ENCODE measurements around the gene MRPS22. TPM values are rescaled to one million over a fixed set of nuclear protein-coding genes. Genes with fewer than 3 reads are reported as not detected.
"Not testable (repeated sequence)": the region's sequence is repeated elsewhere in the genome, so short reads cannot be mapped to it uniquely, and the experiment has no call there.

Gene MRPS22
- total RNA-seq, 1 experiment from 2014 or later = 45.7 TPM

- H3T11ph ChIP-seq (ENCODE audit: low read length) = no peak overlapping the region
- no peak overlapping the region for H3K4ac ChIP-seq (ENCODE audit: low read depth, low read length)
- no peak overlapping the region for H2BK5ac ChIP-seq (ENCODE audit: insufficient read length, low read length)
- no peak overlapping the region for H3K4me3 Mint-ChIP-seq
- H2BK20ac ChIP-seq (ENCODE audit: low read depth, low read length, poor library complexity, severe bottlenecking) = no peak overlapping the region
- no peak for TF ChIP-seq CTCF (conservative IDR thresholded peaks at IDR 0.05)
- H3K27ac ChIP-seq (ENCODE audit: insufficient read length, low read depth, low read length) = no peak overlapping the region
- H3K27me3 Mint-ChIP-seq (ENCODE audit: low read depth) = peaks cover 77% of the 10 kb centered on the region
- H3K36me3 Mint-ChIP-seq (ENCODE audit: insufficient read depth in 1 of 3, low read depth in 3 of 3) = no peaks in the 10 kb centered on the region
- no peak overlapping the region for H3K9ac ChIP-seq (ENCODE audit: extremely low read depth, insufficient read length, low read length)
- no peak overlapping the region for H4K5ac ChIP-seq (ENCODE audit: insufficient read length, low read depth, low read length)
- H4K8ac ChIP-seq (replicated peaks; ENCODE audit: insufficient read length, low read depth, low read length) = no peak overlapping the region
- no CpG with 5 or more reads among the region's 2 CpGs for WGBS (ENCODE audit: extremely low coverage, insufficient read length, low lambda C conversion rate)
- no peaks in the 10 kb centered on the region for H3K23me2 ChIP-seq (ENCODE audit: insufficient read length, low read depth, low read length, poor library complexity, severe bottlenecking)
- no peak overlapping the region for H2BK120ac ChIP-seq (ENCODE audit: low read depth, low read length, poor library complexity, severe bottlenecking)
- H2AK5ac ChIP-seq (ENCODE audit: insufficient read length, low read length) = no peak overlapping the region
- H3K4me1 Mint-ChIP-seq = peaks cover 4 to 7% of the 10 kb centered on the region in 2 experiments
- H3K79me1 ChIP-seq (ENCODE audit: insufficient read depth, low read depth, low read length, poor library complexity, severe bottlenecking) = no peaks in the 10 kb centered on the region
- no peak overlapping the region for H3K23ac ChIP-seq (ENCODE audit: insufficient read length, low read depth, low read length)
- H3K4me1 ChIP-seq (ENCODE audit: insufficient read depth, low read length) = no peaks in the 10 kb centered on the region
- H3K27ac Mint-ChIP-seq = no peak overlapping the region
- H3K27me3 ChIP-seq (ENCODE audit: insufficient read depth, low read length) = no peaks in the 10 kb centered on the region; the same call in 1 of the 2 replicates
- H3K9me3 ChIP-seq (ENCODE audit: control insufficient read depth, low read depth, low read length) = no peaks in the 10 kb centered on the region
- no peak overlapping the region for H3K14ac ChIP-seq (ENCODE audit: insufficient read depth, low read length)
- no peak overlapping the region for H2BK15ac ChIP-seq (ENCODE audit: low read depth, low read length)
- H2BK12ac ChIP-seq (ENCODE audit: insufficient read length, low read depth, low read length) = no peak overlapping the region
- H3K79me2 ChIP-seq (ENCODE audit: insufficient read depth, low read length) = no peaks in the 10 kb centered on the region
- H4K20me1 ChIP-seq (ENCODE audit: control insufficient read depth, insufficient read depth, insufficient read length) = no peaks in the 10 kb centered on the region
- H3K4me2 ChIP-seq (ENCODE audit: insufficient read depth, insufficient read length, low read length) = no peak overlapping the region
- DNase-seq = peak; percentile 9
- H3K56ac ChIP-seq (ENCODE audit: insufficient read length, low read depth, low read length) = no peak overlapping the region
- no peaks in the 10 kb centered on the region; a peak in 1 of 5 replicates for H3K9me3 Mint-ChIP-seq
- H4K91ac ChIP-seq (ENCODE audit: insufficient read length, low read depth, low read length) = no peak overlapping the region
- no peak overlapping the region for H3K18ac ChIP-seq (ENCODE audit: insufficient read length, low read depth, low read length)
- H2AFZ ChIP-seq (ENCODE audit: low read length) = no peak overlapping the region
Observed at GRCh38 chr3:139332092-139332491, 11.7 kb upstream of the MRPS22 start.

GRCh38 chr3:139334675-139335074 is 9.1 kb upstream of the MRPS22 start:
- H3K4me1 Mint-ChIP-seq; H2AK5ac ChIP-seq (ENCODE audit: insufficient read length, low read length); H3K4me1 ChIP-seq (ENCODE audit: insufficient read depth, low read length); H2BK20ac ChIP-seq (ENCODE audit: low read depth, low read length, poor library complexity, severe bottlenecking); H4K91ac ChIP-seq (ENCODE audit: insufficient read length, low read depth, low read length); H3K27me3 ChIP-seq (ENCODE audit: insufficient read depth, low read length); H3K4me2 ChIP-seq (ENCODE audit: insufficient read depth, insufficient read length, low read length); H4K5ac ChIP-seq (ENCODE audit: insufficient read length, low read depth, low read length); H2BK15ac ChIP-seq (ENCODE audit: low read depth, low read length); H3K56ac ChIP-seq (ENCODE audit: insufficient read length, low read depth, low read length); H3K9ac ChIP-seq (ENCODE audit: extremely low read depth, insufficient read length, low read length); H3K23me2 ChIP-seq (ENCODE audit: insufficient read length, low read depth, low read length, poor library complexity, severe bottlenecking); H3K4me3 Mint-ChIP-seq; H3T11ph ChIP-seq (ENCODE audit: low read length); H3K27ac Mint-ChIP-seq; H3K18ac ChIP-seq (ENCODE audit: insufficient read length, low read depth, low read length); H3K27ac ChIP-seq (ENCODE audit: insufficient read length, low read depth, low read length); H3K4ac ChIP-seq (ENCODE audit: low read depth, low read length); H4K20me1 ChIP-seq (ENCODE audit: control insufficient read depth, insufficient read depth, insufficient read length); H3K9me3 Mint-ChIP-seq; H2BK120ac ChIP-seq (ENCODE audit: low read depth, low read length, poor library complexity, severe bottlenecking); DNase-seq; H3K9me3 ChIP-seq (ENCODE audit: control insufficient read depth, low read depth, low read length); H3K14ac ChIP-seq (ENCODE audit: insufficient read depth, low read length); H2AFZ ChIP-seq (ENCODE audit: low read length); H3K23ac ChIP-seq (ENCODE audit: insufficient read length, low read depth, low read length); H3K79me2 ChIP-seq (ENCODE audit: insufficient read depth, low read length); H2BK5ac ChIP-seq (ENCODE audit: insufficient read length, low read length); H3K36me3 Mint-ChIP-seq (ENCODE audit: insufficient read depth in 1 of 3, low read depth in 3 of 3); H4K8ac ChIP-seq (replicated peaks; ENCODE audit: insufficient read length, low read depth, low read length); H2BK12ac ChIP-seq (ENCODE audit: insufficient read length, low read depth, low read length); H3K79me1 ChIP-seq (ENCODE audit: insufficient read depth, low read depth, low read length, poor library complexity, severe bottlenecking): not testable (repeated sequence)
- no CpG with 5 or more reads among the region's 1 CpG for WGBS (ENCODE audit: extremely low coverage, insufficient read length, low lambda C conversion rate)
- peaks cover 79% of the 10 kb centered on the region for H3K27me3 Mint-ChIP-seq (ENCODE audit: low read depth)

Measured in H9 (cell line).